Keratinocyte (primary cell): ENCODE data around the gene CREB3L2. TPM values are rescaled to one million over a fixed set of nuclear protein-coding genes. Genes with fewer than 3 reads are reported as not detected.

ENCODE experiments used
- DNase-seq: peaks from one replicate; pipeline ENCODE4 v3.0.0-alpha.2; 2011; ENCODE audit warnings: low read depth, missing footprints, low spot score
- FAIRE-seq: peaks from 2 replicates; lab custom pipeline; 2011; peaks lifted over from hg19 to GRCh38; lab: Jason Lieb, UNC
- H2AFZ ChIP-seq: 2 replicates; pipeline ENCODE4 v1.6.0; 2012; ENCODE audit warnings: low read length, control low read depth, inconsistent platforms; ENCODE audit not compliant: control insufficient read depth
- H3K27ac ChIP-seq: 2 replicates; pipeline ENCODE4 v1.5.1; 2011; ENCODE audit warnings: low read length; ENCODE audit not compliant: control insufficient read depth, insufficient read depth
- H3K27me3 ChIP-seq: 3 replicates; pipeline ENCODE4 v1.6.0; 2011; ENCODE audit warnings: low read length; ENCODE audit not compliant: control insufficient read depth, insufficient read depth; ENCODE audit errors: extremely low read depth
- H3K36me3 ChIP-seq, 2 experiments: 2 replicates in 1 of 2; 3 replicates in 1 of 2; pipeline ENCODE4 v1.5.1; 2011; ENCODE audit warnings: low read length in 2 of 2, mild to moderate bottlenecking in 1 of 2; ENCODE audit not compliant: control insufficient read depth in 2 of 2, insufficient read depth in 2 of 2; ENCODE audit errors: extremely low read depth in 1 of 2
- H3K4me1 ChIP-seq: 3 replicates; pipeline ENCODE4 v1.5.1; 2011; ENCODE audit warnings: low read length; ENCODE audit not compliant: control insufficient read depth, insufficient read depth; ENCODE audit errors: extremely low read depth
- H3K4me2 ChIP-seq: 3 replicates; pipeline ENCODE4 v1.6.0; 2011; ENCODE audit warnings: low read depth, low read length; ENCODE audit not compliant: control insufficient read depth, insufficient read depth; ENCODE audit errors: extremely low read depth
- H3K4me3 ChIP-seq, 3 experiments: fragments of 200-600 bp in 1 of 3; sonication (generic) in 1 of 3; 2 replicates in 2 of 3; 3 replicates in 1 of 3; pipeline ENCODE4 v1.5.1; 2011 to 2016; ENCODE audit warnings: low read length in 3 of 3, mild to moderate bottlenecking in 3 of 3, control low read depth in 2 of 3, inconsistent platforms in 1 of 3, low read depth in 1 of 3, mixed read lengths in 1 of 3, mixed run types in 1 of 3, moderate library complexity in 1 of 3; ENCODE audit not compliant: control insufficient read depth in 2 of 3, insufficient read depth in 2 of 3; ENCODE audit errors: extremely low read depth in 1 of 3
- H3K79me2 ChIP-seq: 2 replicates; pipeline ENCODE4 v1.6.0; 2012; ENCODE audit warnings: low read length; ENCODE audit not compliant: control insufficient read depth, insufficient read depth
- H3K9ac ChIP-seq: 3 replicates; pipeline ENCODE4 v1.6.0; 2011; ENCODE audit warnings: low read length; ENCODE audit not compliant: control insufficient read depth, insufficient read depth; ENCODE audit errors: extremely low read depth
- H3K9me1 ChIP-seq: 3 replicates; pipeline ENCODE4 v1.6.0; 2011; ENCODE audit warnings: low read length; ENCODE audit not compliant: control insufficient read depth, insufficient read depth; ENCODE audit errors: extremely low read depth
- H3K9me3 ChIP-seq: 2 replicates; pipeline ENCODE4 v1.5.1; 2012; ENCODE audit warnings: low read depth, low read length; ENCODE audit not compliant: control insufficient read depth
- H4K20me1 ChIP-seq: 3 replicates; pipeline ENCODE4 v1.6.0; 2011; ENCODE audit warnings: low read length; ENCODE audit not compliant: control insufficient read depth, insufficient read depth; ENCODE audit errors: extremely low read depth
- CTCF ChIP-seq, 3 experiments: IDR thresholded peaks in 1 of 3; conservative IDR thresholded peaks in 1 of 3; optimal IDR thresholded peaks in 1 of 3; 2 replicates in 2 of 3; 3 replicates in 1 of 3; pipeline versions ENCODE3 to v1.5.1; 2011; ENCODE audit warnings: low read length in 3 of 3, mild to moderate bottlenecking in 3 of 3, moderate library complexity in 2 of 3, control low read depth in 1 of 3, inconsistent platforms in 1 of 3; ENCODE audit not compliant: insufficient read depth in 2 of 3; ENCODE audit errors: extremely low read depth in 1 of 3
- EZH2 ChIP-seq: IDR thresholded peaks from one replicate; pipeline ENCODE4 v1.6.1; 2012; ENCODE audit warnings: inconsistent platforms, mild to moderate bottlenecking, low read length, moderate library complexity
- dilution Hi-C: fragments of 300-500 bp; cut with MboI; formaldehyde crosslinking; loops from one replicate; pipeline ENCODE4 v1.7.0; 2020; ENCODE audit warnings: low sequenced_read_pairs; ENCODE audit not compliant: extremely low pct_ligation_motif_present
- polyA plus RNA-seq, 5 experiments: library from polyadenylated mRNA; depleted of rRNA in 3 of 5; stranded (reverse) in 3 of 5; stranded (forward) in 1 of 5; unstranded in 1 of 5; fragments of >200 nt; gene quantifications; 1 replicate in 1 of 5; 2 replicates in 3 of 5; 3 replicates in 1 of 5; pipeline versions ENCODE4 v1.2.1 to v1.2.3, GENCODE V29; 2011 to 2012; ENCODE audit warnings: missing spikeins in 2 of 5, low read depth in 1 of 5, low replicate concordance in 1 of 5

CREB3L2 gene
- polyA plus RNA-seq, 1 donor (not counting 4 experiments of a cell fraction or from before 2014, with no cell fraction given), result 12.8 TPM

GRCh38 chr7:137923380-137923779, 78.5 kb downstream of the CREB3L2 start:
- Histone ChIP-seq H3K27me3 (no peaks in the 10 kb centered on the region), H4K20me1 (no peaks in the 10 kb centered on the region), H3K36me3 (peaks cover 0 to 3% of the 10 kb centered on the region in 2 experiments), H3K4me2 (no peak overlapping the region), H3K79me2 (peaks cover 8% of the 10 kb centered on the region), H3K9me1 (no peaks in the 10 kb centered on the region), H3K4me3 (no peak overlapping the region), H3K9ac (no peak overlapping the region), H3K9me3 (no peaks in the 10 kb centered on the region), H3K4me1 (no peaks in the 10 kb centered on the region), H3K27ac (no peak overlapping the region), H2AFZ (no peak overlapping the region)
- no peak for FAIRE-seq
- no peak for DNase-seq
- dilution Hi-C loops, result no loop called here
- TF ChIP-seq EZH2 (no peak), CTCF (optimal IDR thresholded peaks at IDR 0.05 in 1 of 3, IDR thresholded peaks at IDR 0.05 in 1 of 3, conservative IDR thresholded peaks at IDR 0.05 in 1 of 3; ENCODE audit: extremely low read depth in 1 of 3, insufficient read depth in 2 of 3, low read length in 3 of 3) (no peak)

GRCh38 chr7:137920637-137921399, 81.1 kb downstream of the CREB3L2 start:
- Histone ChIP-seq H3K36me3 (no peaks in the 10 kb centered on the region), H4K20me1 (no peaks in the 10 kb centered on the region), H2AFZ (no peak overlapping the region), H3K4me1 (no peaks in the 10 kb centered on the region), H3K27ac (no peak overlapping the region), H3K27me3 (no peaks in the 10 kb centered on the region), H3K79me2 (peaks cover 8% of the 10 kb centered on the region), H3K4me2 (no peak overlapping the region), H3K4me3 (no peak overlapping the region), H3K9me3 (no peaks in the 10 kb centered on the region), H3K9ac (no peak overlapping the region), H3K9me1 (no peaks in the 10 kb centered on the region)
- FAIRE-seq (no peak), DNase-seq (no peak)
- dilution Hi-C loops, result no loop called here
- TF ChIP-seq EZH2, result no peak
- TF ChIP-seq CTCF (optimal IDR thresholded peaks at IDR 0.05 in 1 of 3, IDR thresholded peaks at IDR 0.05 in 1 of 3, conservative IDR thresholded peaks at IDR 0.05 in 1 of 3; ENCODE audit: extremely low read depth in 1 of 3, insufficient read depth in 2 of 3, low read length in 3 of 3), result no peak
